Smooth muscle cell of the brain vasculature (primary cell): ENCODE measurements around the gene SLC35F3.
"Not testable (repeated sequence)": the region's sequence is repeated elsewhere in the genome, so short reads cannot be mapped to it uniquely, and the experiment has no call there.

Source experiments
- DNase-seq: peaks from one replicate; pipeline ENCODE4 v3.0.0-alpha.2; 2012; ENCODE audit warnings: low read depth, low spot score

Gene SLC35F3

GRCh38 chr1:234186037-234186688 lies 281.7 kb downstream of the SLC35F3 start:
- no peak for DNase-seq

- DNase-seq, result no peak
Measured at GRCh38 chr1:234188454-234188792, 283.9 kb downstream of the SLC35F3 start.

GRCh38 chr1:234197839-234198238 lies 293.4 kb downstream of the SLC35F3 start:
- no peak for DNase-seq

- DNase-seq, result no peak
Measured at GRCh38 chr1:234199476-234200127, 295.1 kb downstream of the SLC35F3 start.

GRCh38 chr1:234200566-234200965 lies 296.1 kb downstream of the SLC35F3 start:
- no peak for DNase-seq

GRCh38 chr1:234201600-234201999 lies 297.1 kb downstream of the SLC35F3 start:
- no peak for DNase-seq

- DNase-seq, result no peak
Measured at GRCh38 chr1:234205966-234206365, 301.5 kb downstream of the SLC35F3 start.

- DNase-seq, result no peak
Measured at GRCh38 chr1:234206651-234207284, 302.3 kb downstream of the SLC35F3 start.

- DNase-seq, result no peak
Measured at GRCh38 chr1:234208351-234208750, 303.9 kb downstream of the SLC35F3 start.

- no peak for DNase-seq
Measured at GRCh38 chr1:234208791-234209190, 304.3 kb downstream of the SLC35F3 start.

GRCh38 chr1:234210429-234210828 lies 306.0 kb downstream of the SLC35F3 start:
- not testable (repeated sequence) for DNase-seq

GRCh38 chr1:234211855-234212254 lies 307.4 kb downstream of the SLC35F3 start:
- DNase-seq, result not testable (repeated sequence)

- DNase-seq, result no peak
Measured at GRCh38 chr1:234212764-234213657, 308.5 kb downstream of the SLC35F3 start.

- DNase-seq, result no peak
Measured at GRCh38 chr1:234213658-234214128, 309.2 kb downstream of the SLC35F3 start.

GRCh38 chr1:234214129-234214910 lies 309.8 kb downstream of the SLC35F3 start:
- no peak for DNase-seq

- DNase-seq, result no peak
Measured at GRCh38 chr1:234214911-234215892, 310.7 kb downstream of the SLC35F3 start.

- no peak for DNase-seq
Measured at GRCh38 chr1:234216116-234216703, 311.7 kb downstream of the SLC35F3 start.

- DNase-seq, result no peak
Measured at GRCh38 chr1:234217316-234217840, 312.9 kb downstream of the SLC35F3 start.

- DNase-seq, result no peak
Measured at GRCh38 chr1:234218078-234218477, 313.6 kb downstream of the SLC35F3 start.
